GM21619 (cell line): Measurements from ENCODE around the gene PDLIM5.

Experiments used
- ATAC-seq: cut with Tn5 transposase; IDR thresholded peaks from one replicate; pipeline ENCODE4 v1.9.1; 2021; ENCODE audit not compliant: unreplicated experiment

Gene PDLIM5

GRCh38 chr4:94426783-94427182, 25.0 kb upstream of the PDLIM5 start:
- no peak for ATAC-seq

- no peak for ATAC-seq
Observed at GRCh38 chr4:94428884-94429283, 22.9 kb upstream of the PDLIM5 start.

GRCh38 chr4:94430406-94430805, 21.3 kb upstream of the PDLIM5 start:
- no peak for ATAC-seq

- ATAC-seq = no peak
Observed at GRCh38 chr4:94431388-94431787, 20.4 kb upstream of the PDLIM5 start.

GRCh38 chr4:94434505-94434904, 17.2 kb upstream of the PDLIM5 start:
- no peak for ATAC-seq

GRCh38 chr4:94435874-94436273, 15.9 kb upstream of the PDLIM5 start:
- no peak for ATAC-seq

- no peak for ATAC-seq
Observed at GRCh38 chr4:94436512-94436911, 15.2 kb upstream of the PDLIM5 start.

- ATAC-seq = no peak
Observed at GRCh38 chr4:94439606-94440005, 12.1 kb upstream of the PDLIM5 start.

- no peak for ATAC-seq
Observed at GRCh38 chr4:94441838-94442237, 9.9 kb upstream of the PDLIM5 start.

GRCh38 chr4:94442251-94442650, 9.5 kb upstream of the PDLIM5 start:
- ATAC-seq = no peak

- ATAC-seq = no peak
Observed at GRCh38 chr4:94446386-94446785, 5.4 kb upstream of the PDLIM5 start.

GRCh38 chr4:94447754-94448411, 3.9 kb upstream of the PDLIM5 start:
- ATAC-seq = no peak

GRCh38 chr4:94448815-94449375, 2.8 kb upstream of the PDLIM5 start:
- ATAC-seq = no peak

- no peak for ATAC-seq
Observed at GRCh38 chr4:94451051-94451694, 569 bp upstream of the PDLIM5 start.

GRCh38 chr4:94452476-94453371, 982 bp downstream of the PDLIM5 start:
- ATAC-seq = peak; percentile 4

- no peak for ATAC-seq
Observed at GRCh38 chr4:94453391-94453963, 1.7 kb downstream of the PDLIM5 start.

GRCh38 chr4:94454405-94454804, 2.7 kb downstream of the PDLIM5 start:
- ATAC-seq = no peak

- no peak for ATAC-seq
Observed at GRCh38 chr4:94455081-94455480, 3.3 kb downstream of the PDLIM5 start.

- no peak for ATAC-seq
Observed at GRCh38 chr4:94457692-94458106, 6.0 kb downstream of the PDLIM5 start.

GRCh38 chr4:94458682-94459081, 6.9 kb downstream of the PDLIM5 start:
- ATAC-seq = no peak

- no peak for ATAC-seq
Observed at GRCh38 chr4:94459462-94460161, 7.9 kb downstream of the PDLIM5 start.
